ENCODE results near the gene MGAT4A.

Gene MGAT4A

GRCh38 chr2:98748292-98749065 is 17.5 kb upstream of the MGAT4A start:
- H3K9ac ChIP-seq (ENCODE audit: low read depth, low read length) = no peak overlapping the region; the same call in 1 of the 2 replicates
- H3K36me3 ChIP-seq (ENCODE audit: insufficient read depth, low read length) = no peaks in the 10 kb centered on the region
- H3K4me1 ChIP-seq (ENCODE audit: insufficient read depth, low read length) = peaks cover 8% of the 10 kb centered on the region; the same call in 1 of the 2 replicates
- no peaks in the 10 kb centered on the region for H3K9me3 ChIP-seq (ENCODE audit: control insufficient read depth, insufficient read depth, low read length)

GRCh38 chr2:98747888-98748287 is 17.0 kb upstream of the MGAT4A start:
- no peak overlapping the region; the same call in 1 of the 2 replicates for H3K9ac ChIP-seq (ENCODE audit: low read depth, low read length)
- no peaks in the 10 kb centered on the region for H3K36me3 ChIP-seq (ENCODE audit: insufficient read depth, low read length)
- H3K4me1 ChIP-seq (ENCODE audit: insufficient read depth, low read length) = peaks cover 8% of the 10 kb centered on the region; the same call in 1 of the 2 replicates
- no peaks in the 10 kb centered on the region for H3K9me3 ChIP-seq (ENCODE audit: control insufficient read depth, insufficient read depth, low read length)

GRCh38 chr2:98746426-98746825 is 15.5 kb upstream of the MGAT4A start:
- Histone ChIP-seq H3K36me3 (ENCODE audit: insufficient read depth, low read length) (no peaks in the 10 kb centered on the region), H3K9me3 (ENCODE audit: control insufficient read depth, insufficient read depth, low read length) (no peaks in the 10 kb centered on the region), H3K4me1 (ENCODE audit: insufficient read depth, low read length) (peaks cover 8% of the 10 kb centered on the region; the same call in 1 of the 2 replicates), H3K9ac (ENCODE audit: low read depth, low read length) (no peak overlapping the region)

GRCh38 chr2:98744595-98744994 is 13.7 kb upstream of the MGAT4A start:
- Histone ChIP-seq H3K9ac (ENCODE audit: low read depth, low read length) (no peak overlapping the region), H3K9me3 (ENCODE audit: control insufficient read depth, insufficient read depth, low read length) (no peaks in the 10 kb centered on the region), H3K4me1 (ENCODE audit: insufficient read depth, low read length) (peaks cover 8% of the 10 kb centered on the region; the same call in 1 of the 2 replicates), H3K36me3 (ENCODE audit: insufficient read depth, low read length) (no peaks in the 10 kb centered on the region)

- no peaks in the 10 kb centered on the region for H3K9me3 ChIP-seq (ENCODE audit: control insufficient read depth, insufficient read depth, low read length)
- peaks cover 8% of the 10 kb centered on the region; the same call in 1 of the 2 replicates for H3K4me1 ChIP-seq (ENCODE audit: insufficient read depth, low read length)
- H3K36me3 ChIP-seq (ENCODE audit: insufficient read depth, low read length) = no peaks in the 10 kb centered on the region
- H3K9ac ChIP-seq (ENCODE audit: low read depth, low read length) = no peak overlapping the region
Measured at GRCh38 chr2:98743835-98744234, 12.9 kb upstream of the MGAT4A start.

- Histone ChIP-seq H3K4me1 (ENCODE audit: insufficient read depth, low read length) (no peaks in the 10 kb centered on the region), H3K36me3 (ENCODE audit: insufficient read depth, low read length) (no peaks in the 10 kb centered on the region), H3K9me3 (ENCODE audit: control insufficient read depth, insufficient read depth, low read length) (no peaks in the 10 kb centered on the region), H3K9ac (ENCODE audit: low read depth, low read length) (no peak overlapping the region)
Measured at GRCh38 chr2:98739020-98739419, 8.1 kb upstream of the MGAT4A start.

GRCh38 chr2:98738304-98738703 is 7.4 kb upstream of the MGAT4A start:
- no peaks in the 10 kb centered on the region for H3K9me3 ChIP-seq (ENCODE audit: control insufficient read depth, insufficient read depth, low read length)
- no peaks in the 10 kb centered on the region for H3K4me1 ChIP-seq (ENCODE audit: insufficient read depth, low read length)
- H3K36me3 ChIP-seq (ENCODE audit: insufficient read depth, low read length) = no peaks in the 10 kb centered on the region
- no peak overlapping the region for H3K9ac ChIP-seq (ENCODE audit: low read depth, low read length)

- Histone ChIP-seq H3K36me3 (ENCODE audit: insufficient read depth, low read length) (no peaks in the 10 kb centered on the region), H3K4me1 (ENCODE audit: insufficient read depth, low read length) (no peaks in the 10 kb centered on the region), H3K9me3 (ENCODE audit: control insufficient read depth, insufficient read depth, low read length) (no peaks in the 10 kb centered on the region), H3K9ac (ENCODE audit: low read depth, low read length) (no peak overlapping the region)
Measured at GRCh38 chr2:98737848-98738247, 6.9 kb upstream of the MGAT4A start.

GRCh38 chr2:98736464-98736889 is 5.5 kb upstream of the MGAT4A start:
- Histone ChIP-seq H3K4me1 (ENCODE audit: insufficient read depth, low read length) (no peaks in the 10 kb centered on the region), H3K9ac (ENCODE audit: low read depth, low read length) (no peak overlapping the region), H3K36me3 (ENCODE audit: insufficient read depth, low read length) (no peaks in the 10 kb centered on the region), H3K9me3 (ENCODE audit: control insufficient read depth, insufficient read depth, low read length) (no peaks in the 10 kb centered on the region)

- H3K4me1 ChIP-seq (ENCODE audit: insufficient read depth, low read length) = no peaks in the 10 kb centered on the region
- H3K9ac ChIP-seq (ENCODE audit: low read depth, low read length) = no peak overlapping the region
- H3K36me3 ChIP-seq (ENCODE audit: insufficient read depth, low read length) = no peaks in the 10 kb centered on the region
- H3K9me3 ChIP-seq (ENCODE audit: control insufficient read depth, insufficient read depth, low read length) = no peaks in the 10 kb centered on the region
Measured at GRCh38 chr2:98734823-98735260, 3.9 kb upstream of the MGAT4A start.

GRCh38 chr2:98734162-98734561 is 3.2 kb upstream of the MGAT4A start:
- Histone ChIP-seq H3K4me1 (ENCODE audit: insufficient read depth, low read length) (no peaks in the 10 kb centered on the region), H3K9me3 (ENCODE audit: control insufficient read depth, insufficient read depth, low read length) (no peaks in the 10 kb centered on the region), H3K9ac (ENCODE audit: low read depth, low read length) (no peak overlapping the region)

GRCh38 chr2:98732430-98733051 is 1.6 kb upstream of the MGAT4A start:
- Histone ChIP-seq H3K4me1 (ENCODE audit: insufficient read depth, low read length) (no peaks in the 10 kb centered on the region), H3K36me3 (ENCODE audit: insufficient read depth, low read length) (no peaks in the 10 kb centered on the region), H3K9me3 (ENCODE audit: control insufficient read depth, insufficient read depth, low read length) (no peaks in the 10 kb centered on the region), H3K9ac (ENCODE audit: low read depth, low read length) (no peak overlapping the region)

More at GRCh38 chr2:98734162-98734561, 3.2 kb upstream of the MGAT4A start:
- H3K36me3 ChIP-seq (ENCODE audit: insufficient read depth, low read length) = no peaks in the 10 kb centered on the region

GRCh38 chr2:98731894-98732349 is 990 bp upstream of the MGAT4A start:
- no peaks in the 10 kb centered on the region for H3K4me1 ChIP-seq (ENCODE audit: insufficient read depth, low read length)
- H3K9me3 ChIP-seq (ENCODE audit: control insufficient read depth, insufficient read depth, low read length) = no peaks in the 10 kb centered on the region
- H3K9ac ChIP-seq (ENCODE audit: low read depth, low read length) = peak overlapping the region; percentile 71; the same call in 1 of the 2 replicates
- H3K36me3 ChIP-seq (ENCODE audit: insufficient read depth, low read length) = no peaks in the 10 kb centered on the region

GRCh38 chr2:98730707-98731040 is 258 bp downstream of the MGAT4A start:
- Histone ChIP-seq H3K9me3 (ENCODE audit: control insufficient read depth, insufficient read depth, low read length) (no peaks in the 10 kb centered on the region), H3K9ac (ENCODE audit: low read depth, low read length) (peak overlapping the region; percentile 65; the same call in 1 of the 2 replicates), H3K36me3 (ENCODE audit: insufficient read depth, low read length) (no peaks in the 10 kb centered on the region), H3K4me1 (ENCODE audit: insufficient read depth, low read length) (peaks cover 7% of the 10 kb centered on the region; the same call in 1 of the 2 replicates)
